H1 (cell line): ENCODE results near the gene MEX3C. TPM values are rescaled to one million over a fixed set of nuclear protein-coding genes. Genes with fewer than 3 reads are reported as not detected.

ENCODE experiments used
- CTCF ChIA-PET: fragments of 300-600 bp; sonication (Branson Sonifier 250); formaldehyde crosslinking; loops from one replicate; lab custom pipeline; 2021; ENCODE audit not compliant: partially characterized antibody; lab: Charles Lee
- POLR2A ChIA-PET: fragments of 300-600 bp; sonication (Branson Sonifier 250); formaldehyde crosslinking; loops from one replicate; lab custom pipeline; 2021; ENCODE audit warnings: inconsistent platforms; ENCODE audit not compliant: partially characterized antibody; lab: Charles Lee
- DNase-seq, 2 experiments: peaks; one replicate each; pipeline versions ENCODE4 v3.0.0 to v3.0.0-alpha.2; 2010 to 2022; ENCODE audit warnings: low spot score in 2 of 2, low read depth in 1 of 2, mixed read lengths in 1 of 2
- FAIRE-seq: peaks from 2 replicates; lab custom pipeline; 2011; peaks lifted over from hg19 to GRCh38; lab: Jason Lieb, UNC
- H2AFZ ChIP-seq: 2 replicates; pipeline ENCODE4 v1.8.1; 2012; ENCODE audit warnings: low read length, inconsistent platforms
- H2AK5ac ChIP-seq: 2 replicates; pipeline ENCODE4 v1.6.1; 2013; ENCODE audit warnings: low read depth, low read length
- H2BK120ac ChIP-seq: replicated peaks from 2 replicates; pipeline ENCODE3; 2013; ENCODE audit warnings: low read depth, low read length, inconsistent platforms
- H2BK12ac ChIP-seq: 2 replicates; pipeline ENCODE4 v1.6.1; 2013; ENCODE audit warnings: low read depth, low read length
- H2BK15ac ChIP-seq: 2 replicates; pipeline ENCODE4 v1.6.1; 2013; ENCODE audit warnings: low read length
- H2BK20ac ChIP-seq: 2 replicates; pipeline ENCODE4 v1.6.1; 2013; ENCODE audit warnings: low read length
- H2BK5ac ChIP-seq: 2 replicates; pipeline ENCODE4 v1.6.1; 2013; ENCODE audit warnings: low read depth, low read length
- H3K14ac ChIP-seq: 2 replicates; pipeline ENCODE4 v1.6.1; 2013; ENCODE audit warnings: inconsistent platforms; ENCODE audit not compliant: insufficient read length
- H3K18ac ChIP-seq: 2 replicates; pipeline ENCODE4 v1.6.1; 2013; ENCODE audit warnings: low read length; ENCODE audit errors: extremely low read depth
- H3K23ac ChIP-seq: 2 replicates; pipeline ENCODE4 v1.6.1; 2013; ENCODE audit warnings: inconsistent platforms; ENCODE audit not compliant: insufficient read length
- H3K23me2 ChIP-seq: 2 replicates; pipeline ENCODE4 v1.6.1; 2013; ENCODE audit warnings: low read depth, low read length
- H3K27ac ChIP-seq: 2 replicates; pipeline ENCODE4 v1.6.1; 2011; ENCODE audit warnings: low read depth, low read length, inconsistent platforms
- H3K27me3 ChIP-seq, 4 experiments: replicated peaks in 1 of 4; 1 replicate in 1 of 4; 2 replicates in 3 of 4; pipeline versions ENCODE4 v1.6.1 to v1.8.1; 2011 to 2013; ENCODE audit warnings: low read length in 3 of 4, mild to moderate bottlenecking in 3 of 4, inconsistent platforms in 2 of 4, mixed read lengths in 2 of 4, moderate library complexity in 1 of 4; ENCODE audit not compliant: control insufficient read depth in 3 of 4, insufficient read depth in 3 of 4; ENCODE audit errors: extremely low read depth in 1 of 4
- H3K36me3 ChIP-seq, 4 experiments: 2 replicates each; pipeline versions ENCODE4 v1.6.1 to v1.8.1; 2011 to 2013; ENCODE audit warnings: mild to moderate bottlenecking in 4 of 4, low read length in 3 of 4, moderate library complexity in 2 of 4, control low read depth in 1 of 4, inconsistent platforms in 1 of 4; ENCODE audit not compliant: insufficient read depth in 4 of 4, control insufficient read depth in 2 of 4
- H3K4ac ChIP-seq: replicated peaks from 2 replicates; pipeline ENCODE3; 2013; ENCODE audit warnings: low read length, low read depth, mixed read lengths, inconsistent platforms; ENCODE audit not compliant: insufficient read length
- H3K4me1 ChIP-seq, 4 experiments: replicated peaks in 1 of 4; 1 replicate in 1 of 4; 2 replicates in 3 of 4; pipeline versions ENCODE4 v1.6.1 to v1.8.1; 2011 to 2013; ENCODE audit warnings: low read length in 3 of 4, inconsistent platforms in 2 of 4, mixed read lengths in 1 of 4; ENCODE audit not compliant: insufficient read depth in 4 of 4, control insufficient read depth in 3 of 4
- H3K4me2 ChIP-seq, 2 experiments: 2 replicates each; pipeline versions ENCODE4 v1.6.1 to v1.8.1; 2011 to 2013; ENCODE audit warnings: low read depth in 2 of 2, low read length in 2 of 2, control low read depth in 1 of 2, inconsistent platforms in 1 of 2, mild to moderate bottlenecking in 1 of 2; ENCODE audit not compliant: insufficient read depth in 1 of 2
- H3K4me3 ChIP-seq, 4 experiments: fragments of 200-600, 300-600 bp in 1 of 4; sonication (generic), shearing (Covaris generic), sonication (Bioruptor Twin) in 1 of 4; 2 replicates each; pipeline versions ENCODE4 v1.5.1 to v1.8.1; 2011 to 2016; ENCODE audit warnings: low read length in 4 of 4, low read depth in 3 of 4, control low read depth in 2 of 4, inconsistent platforms in 2 of 4, mild to moderate bottlenecking in 2 of 4, mixed read lengths in 1 of 4, moderate library complexity in 1 of 4; ENCODE audit not compliant: insufficient read depth in 2 of 4; ENCODE audit errors: extremely low read depth in 1 of 4
- H3K56ac ChIP-seq: replicated peaks from 2 replicates; pipeline ENCODE3; 2013; ENCODE audit warnings: low read depth, mild to moderate bottlenecking, mixed read lengths, low read length, inconsistent platforms; ENCODE audit not compliant: insufficient read length
- H3K79me1 ChIP-seq: 2 replicates; pipeline ENCODE4 v1.6.1; 2013; ENCODE audit warnings: low read depth, low read length, control low read depth
- H3K79me2 ChIP-seq, 2 experiments: 2 replicates each; pipeline versions ENCODE4 v1.6.1 to v1.8.1; 2012 to 2013; ENCODE audit warnings: low read length in 2 of 2, mild to moderate bottlenecking in 2 of 2, inconsistent platforms in 1 of 2; ENCODE audit not compliant: insufficient read depth in 2 of 2, control insufficient read depth in 1 of 2
- H3K9ac ChIP-seq, 4 experiments: replicated peaks in 1 of 4; 1 replicate in 1 of 4; 2 replicates in 3 of 4; pipeline versions ENCODE4 v1.6.1 to v1.8.1; 2011 to 2013; ENCODE audit warnings: low read depth in 3 of 4, low read length in 3 of 4, control low read depth in 2 of 4, mild to moderate bottlenecking in 2 of 4, moderate library complexity in 2 of 4, inconsistent platforms in 1 of 4; ENCODE audit errors: extremely low read depth in 1 of 4
- H3K9me3 ChIP-seq, 2 experiments: 2 replicates each; pipeline versions ENCODE4 v1.6.1 to v1.8.1; 2012 to 2013; ENCODE audit warnings: mild to moderate bottlenecking in 2 of 2, moderate library complexity in 2 of 2, control low read depth in 1 of 2, inconsistent platforms in 1 of 2, low read depth in 1 of 2, low read length in 1 of 2, mixed read lengths in 1 of 2; ENCODE audit not compliant: insufficient read depth in 2 of 2
- H4K20me1 ChIP-seq, 2 experiments: replicated peaks in 1 of 2; 2 replicates each; pipeline versions ENCODE3 to v1.8.1; 2011 to 2013; ENCODE audit warnings: inconsistent platforms in 2 of 2, low read length in 2 of 2, mild to moderate bottlenecking in 1 of 2; ENCODE audit not compliant: insufficient read depth in 2 of 2, control insufficient read depth in 1 of 2
- H4K5ac ChIP-seq: 2 replicates; pipeline ENCODE4 v1.6.1; 2013; ENCODE audit warnings: low read length, low read depth, mixed read lengths, inconsistent platforms; ENCODE audit not compliant: insufficient read length
- H4K8ac ChIP-seq: 2 replicates; pipeline ENCODE4 v1.8.0; 2013; ENCODE audit warnings: mild to moderate bottlenecking, moderate library complexity, low read length, inconsistent platforms; ENCODE audit not compliant: insufficient read depth; ENCODE audit errors: extremely low read depth
- H4K91ac ChIP-seq: replicated peaks from 2 replicates; pipeline ENCODE3; 2013; ENCODE audit warnings: low read length, mixed read lengths, inconsistent platforms; ENCODE audit not compliant: insufficient read length
- ASH2L ChIP-seq: fragments of 200-600, 300-600 bp; sonication (generic); IDR thresholded peaks from one replicate; pipeline ENCODE4 v1.7.1; 2017; ENCODE audit warnings: low read length
- CBX5 ChIP-seq: fragments of 300-800, 300-1000 bp; sonication (generic); IDR thresholded peaks from 2 replicates; pipeline ENCODE4 v1.7.1; 2016; ENCODE audit warnings: antibody characterized with exemption, low read length, low read depth
- CHD1 ChIP-seq: IDR thresholded peaks from 2 replicates; pipeline ENCODE4 v1.6.1; 2012; ENCODE audit warnings: low read depth, low read length, improper control_type of control experiment
- CREB1 ChIP-seq: IDR thresholded peaks from 2 replicates; pipeline ENCODE4 v1.6.1; 2012; ENCODE audit warnings: inconsistent platforms
- KDM5A ChIP-seq: fragments of 200-600 bp; IDR thresholded peaks from 2 replicates; pipeline ENCODE4 v1.7.1; 2012; ENCODE audit warnings: mild to moderate bottlenecking, low read length, inconsistent platforms, mixed read lengths
- RNF2 ChIP-seq: fragments of 200-900, 300-1000 bp; sonication (generic); IDR thresholded peaks from 2 replicates; pipeline ENCODE4 v1.7.1; 2016; ENCODE audit warnings: borderline replicate concordance, low read depth, mild to moderate bottlenecking, antibody characterized with exemption, low read length; ENCODE audit not compliant: poor library complexity, severe bottlenecking; ENCODE audit errors: missing control alignments
- RXRA ChIP-seq: IDR thresholded peaks from 2 replicates; pipeline ENCODE4 v1.6.1; 2011; ENCODE audit warnings: low read depth, mild to moderate bottlenecking, low read length, moderate library complexity; ENCODE audit not compliant: insufficient read depth
- SP4 ChIP-seq: IDR thresholded peaks from 2 replicates; pipeline ENCODE4 v1.6.1; 2012; ENCODE audit warnings: low read length, inconsistent platforms
- WGBS, 2 experiments: shearing (Covaris generic) in 1 of 2; methylation state at CpG; one replicate each; pipeline versions ENCODE4 v1.1.6 to v1.1.7; 2013 to 2015; ENCODE audit warnings: low lambda C conversion rate in 2 of 2, mixed read lengths in 2 of 2, inconsistent platforms in 1 of 2, low coverage in 1 of 2, missing lambda C conversion rate in 1 of 2; ENCODE audit not compliant: insufficient replicate concordance in 2 of 2, insufficient coverage in 1 of 2, insufficient read length in 1 of 2; ENCODE audit errors: extremely low coverage in 1 of 2, missing lambda C conversion rate in 1 of 2; 5-methylcytosine and 5-hydroxymethylcytosine counted together
- polyA plus RNA-seq, 7 experiments: library from polyadenylated mRNA; depleted of rRNA in 3 of 7; stranded (reverse) in 5 of 7; unstranded in 2 of 7; fragments of >200 nt in 5 of 7; fragments of 200-250 nt in 2 of 7; gene quantifications; 1 replicate in 5 of 7; 2 replicates in 1 of 7; 4 replicates in 1 of 7; pipeline versions ENCODE4 v1.2.1 to v1.2.3, GENCODE V29; 2011 to 2013; ENCODE audit warnings: missing spikeins in 2 of 7, mixed read lengths in 2 of 7
- total RNA-seq: library from RNA; stranded (reverse); fragmentation: NEBNext Ultra II Directional; extraction: Animal tissue kit (Norgen Biotek cat#: 25700); gene quantifications from 2 replicates; pipeline ENCODE4 v1.2.1, GENCODE V29; 2021
- TF ChIP-seq, protein P1 (sequence below): IDR thresholded peaks from 2 replicates; pipeline ENCODE4 v1.6.1; 2012; ENCODE audit warnings: inconsistent platforms

Gene MEX3C
- total and polyA plus RNA-seq, 2 of the 8 experiments (the other 6 are each of a cell fraction or from before 2014, with no cell fraction given) = 48.2 to 103 TPM

DNA sequence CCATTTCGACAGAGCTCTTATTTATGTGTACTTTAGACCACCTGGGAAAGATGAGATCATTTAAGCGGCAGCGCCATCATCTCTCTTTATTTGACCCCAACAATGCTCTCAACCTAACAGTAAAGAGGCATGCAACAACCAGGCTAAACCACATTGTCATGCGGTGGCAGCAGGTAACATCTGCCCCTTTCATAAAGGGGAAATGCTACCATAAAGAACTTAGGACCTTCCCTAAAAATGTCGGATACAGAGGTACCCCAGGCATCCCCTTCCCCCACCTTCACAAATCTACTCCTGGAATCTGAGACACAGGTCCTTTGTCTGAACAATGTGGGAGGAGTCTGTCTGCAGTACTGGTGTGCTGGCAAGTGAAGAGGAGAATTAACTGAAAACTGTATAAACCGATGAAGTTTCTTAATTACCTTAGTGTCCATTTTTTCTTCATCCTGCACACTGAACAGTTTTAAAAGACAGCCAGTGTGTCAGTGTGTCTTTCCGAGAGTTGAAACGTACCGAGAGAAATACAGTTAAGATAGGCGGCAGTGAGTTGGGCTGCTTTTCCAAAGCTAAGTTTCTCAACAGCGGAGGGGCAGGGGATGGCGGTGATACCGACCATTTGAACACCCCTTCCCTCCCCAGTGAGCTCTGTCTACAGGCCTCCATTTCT, 1.9 kb downstream of the MEX3C start:
- no peak overlapping the region for H3K56ac ChIP-seq
- no peak overlapping the region for H2BK120ac ChIP-seq
- H3K9ac ChIP-seq = peak overlapping the region; percentile 89 to 99 (median 92)
- H3K4me3 ChIP-seq = peak overlapping the region; percentile 97 to 100 (median 99)
- peak overlapping the region; percentile 94; the same call in 1 of the 2 replicates for H2AK5ac ChIP-seq
- peak overlapping the region; percentile 80 to 94 for H3K4me2 ChIP-seq
- no peak overlapping the region for H3K4ac ChIP-seq
- H2AFZ ChIP-seq = no peak overlapping the region
- no peaks in the 10 kb centered on the region; the same call in 1 of the 2 replicates for H3K79me1 ChIP-seq
- H3K23ac ChIP-seq = no peak overlapping the region
- peak overlapping the region; percentile 91 for H3K18ac ChIP-seq
- DNase-seq (peak in 1 of 2 experiments; percentile 48), FAIRE-seq (peak; percentile 72)
- H3K4me1 ChIP-seq = peaks cover 0 to 11% (median 7%) of the 10 kb centered on the region in 4 experiments; a peak in 4 of 7 replicates
- H2BK5ac ChIP-seq = peak overlapping the region; percentile 88
- no peak overlapping the region for H4K91ac ChIP-seq
- H4K20me1 ChIP-seq = peaks cover 13 to 27% of the 10 kb centered on the region in 2 experiments
- H3K79me2 ChIP-seq = peaks cover 43 to 63% of the 10 kb centered on the region in 2 experiments
- peaks cover 0 to 9% (median 0%) of the 10 kb centered on the region in 4 experiments; a peak in 3 of 8 replicates for H3K36me3 ChIP-seq
- 2% methylated on average over 13 of the region's 13 CpGs; no CpG with 5 or more reads in 1 of the 2 experiments for WGBS, 2 experiments
- ChIA-PET CTCF (interaction anchor here (1.1 to 2.1 kb wide), 5 partner anchors 10 to 453 kb away, joined by 3 to 11 read pairs (median 5); no protein-coding TSS in a partner anchor), POLR2A (interaction anchor here (0.6 to 8.0 kb wide), 17 partner anchors 9 to 342 kb away, joined by 3 to 128 read pairs (median 4); no protein-coding TSS in a partner anchor)
- no peak overlapping the region for H3K14ac ChIP-seq
- H2BK12ac ChIP-seq = peak overlapping the region; percentile 68
- H2BK15ac ChIP-seq = peak overlapping the region; percentile 73; the same call in 1 of the 2 replicates
- H2BK20ac ChIP-seq = no peak overlapping the region
- H3K9me3 ChIP-seq = no peaks in the 10 kb centered on the region
- no peak overlapping the region; the same call in 1 of the 2 replicates for H4K8ac ChIP-seq
- H3K27me3 ChIP-seq = no peaks in the 10 kb centered on the region
- H4K5ac ChIP-seq = peak overlapping the region; percentile 20
- peak overlapping the region; percentile 82 for H3K27ac ChIP-seq
- H3K23me2 ChIP-seq = peaks cover 2% of the 10 kb centered on the region
- TF ChIP-seq SP4 = no peak
- no peak for TF ChIP-seq CBX5
- TF ChIP-seq, protein P1, sequence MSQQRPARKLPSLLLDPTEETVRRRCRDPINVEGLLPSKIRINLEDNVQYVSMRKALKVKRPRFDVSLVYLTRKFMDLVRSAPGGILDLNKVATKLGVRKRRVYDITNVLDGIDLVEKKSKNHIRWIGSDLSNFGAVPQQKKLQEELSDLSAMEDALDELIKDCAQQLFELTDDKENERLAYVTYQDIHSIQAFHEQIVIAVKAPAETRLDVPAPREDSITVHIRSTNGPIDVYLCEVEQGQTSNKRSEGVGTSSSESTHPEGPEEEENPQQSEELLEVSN = no peak
- TF ChIP-seq CREB1 = no peak
- TF ChIP-seq ASH2L = no peak
- TF ChIP-seq RNF2 = no peak
- no peak for TF ChIP-seq CHD1
- TF ChIP-seq KDM5A = no peak
- no peak for TF ChIP-seq RXRA
